Stimulated activated CD8-positive, alpha-beta memory T cell treated with anti-CD3 and anti-CD28 coated beads, Interleukin-4, amount 100 ng/mL, for 1 hour (primary cell): ENCODE data around the gene SMYD1.

Experiments
- DNase-seq, 2 donors: peaks; one replicate each; pipeline ENCODE4 v3.0.0-alpha.2; 2020; ENCODE audit warnings: low read depth in 2 of 2, low spot score in 1 of 2

SMYD1 gene

DNA sequence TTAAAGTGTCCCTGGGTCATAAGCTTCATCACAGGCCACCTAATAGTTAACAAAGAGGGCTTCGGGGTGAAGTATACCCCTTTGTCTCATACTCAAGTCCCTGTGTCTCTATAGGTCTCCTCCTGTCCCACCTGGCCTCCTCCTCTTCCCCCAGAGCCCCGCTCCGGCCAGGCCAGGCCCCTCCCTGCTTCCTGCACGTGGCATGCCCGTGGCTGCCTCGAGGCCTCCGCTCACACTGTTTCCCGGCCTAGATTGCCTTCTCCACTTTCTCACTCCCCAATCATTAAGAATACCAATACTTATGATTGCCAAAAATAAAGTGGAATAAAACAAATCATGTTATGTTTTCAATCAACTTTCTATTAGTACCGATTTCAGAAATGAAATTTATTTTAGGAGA, 18.8 kb downstream of the SMYD1 start:
- no peak for DNase-seq

DNA sequence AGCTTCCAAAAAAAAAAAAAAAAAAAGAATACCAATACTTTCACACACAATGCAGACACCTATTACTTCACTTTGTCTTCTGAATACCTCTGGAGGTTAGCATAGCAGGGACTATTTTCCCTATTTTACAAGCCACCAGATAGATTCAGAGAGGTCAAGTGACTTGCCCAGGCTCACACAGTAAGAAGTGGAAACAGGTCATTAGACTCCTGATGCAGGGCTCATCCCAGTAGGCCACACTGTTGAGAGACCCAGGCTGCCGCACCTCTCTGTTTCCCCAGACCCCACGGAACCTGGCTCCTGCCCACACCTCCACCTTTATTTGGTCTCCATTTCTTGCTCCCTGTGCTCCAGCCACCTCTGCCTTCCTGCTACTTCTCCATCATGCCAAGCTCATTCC, 19.4 kb downstream of the SMYD1 start:
- DNase-seq = no peak

DNA sequence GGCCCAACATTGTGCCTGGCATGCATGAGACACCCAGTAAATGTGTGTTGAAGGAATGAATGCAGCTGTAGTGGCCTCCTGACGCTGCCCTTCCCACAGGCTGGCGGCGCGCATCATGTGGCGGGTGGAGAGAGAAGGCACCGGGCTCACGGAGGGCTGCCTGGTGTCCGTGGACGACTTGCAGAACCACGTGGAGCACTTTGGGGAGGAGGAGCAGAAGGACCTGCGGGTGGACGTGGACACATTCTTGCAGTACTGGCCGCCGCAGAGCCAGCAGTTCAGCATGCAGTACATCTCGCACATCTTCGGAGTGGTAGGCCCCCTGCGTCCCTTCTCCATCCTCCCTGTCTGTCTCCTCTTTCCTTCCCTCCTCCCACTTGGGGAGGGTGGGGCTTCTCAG, 20.1 kb downstream of the SMYD1 start:
- no peak for DNase-seq

DNA sequence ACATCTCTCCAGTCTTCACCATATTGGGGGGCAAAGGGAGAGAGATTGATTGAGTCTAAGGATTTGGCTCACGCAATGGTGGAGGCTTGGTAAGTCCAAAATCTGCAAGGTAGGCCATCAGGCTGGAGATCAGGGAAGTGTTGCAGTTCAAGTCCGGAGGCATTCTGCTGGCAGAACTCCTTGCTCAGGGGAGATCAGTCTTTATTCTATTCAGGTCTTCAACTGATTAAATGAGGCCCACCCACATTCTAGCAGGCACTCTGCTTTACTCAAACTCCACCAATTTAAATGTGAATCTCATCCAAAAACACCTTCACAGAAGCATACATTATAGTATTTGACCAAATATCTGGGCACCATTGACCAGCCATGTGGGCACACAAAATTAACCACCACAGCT, 21.4 kb downstream of the SMYD1 start:
- DNase-seq = no peak

DNA sequence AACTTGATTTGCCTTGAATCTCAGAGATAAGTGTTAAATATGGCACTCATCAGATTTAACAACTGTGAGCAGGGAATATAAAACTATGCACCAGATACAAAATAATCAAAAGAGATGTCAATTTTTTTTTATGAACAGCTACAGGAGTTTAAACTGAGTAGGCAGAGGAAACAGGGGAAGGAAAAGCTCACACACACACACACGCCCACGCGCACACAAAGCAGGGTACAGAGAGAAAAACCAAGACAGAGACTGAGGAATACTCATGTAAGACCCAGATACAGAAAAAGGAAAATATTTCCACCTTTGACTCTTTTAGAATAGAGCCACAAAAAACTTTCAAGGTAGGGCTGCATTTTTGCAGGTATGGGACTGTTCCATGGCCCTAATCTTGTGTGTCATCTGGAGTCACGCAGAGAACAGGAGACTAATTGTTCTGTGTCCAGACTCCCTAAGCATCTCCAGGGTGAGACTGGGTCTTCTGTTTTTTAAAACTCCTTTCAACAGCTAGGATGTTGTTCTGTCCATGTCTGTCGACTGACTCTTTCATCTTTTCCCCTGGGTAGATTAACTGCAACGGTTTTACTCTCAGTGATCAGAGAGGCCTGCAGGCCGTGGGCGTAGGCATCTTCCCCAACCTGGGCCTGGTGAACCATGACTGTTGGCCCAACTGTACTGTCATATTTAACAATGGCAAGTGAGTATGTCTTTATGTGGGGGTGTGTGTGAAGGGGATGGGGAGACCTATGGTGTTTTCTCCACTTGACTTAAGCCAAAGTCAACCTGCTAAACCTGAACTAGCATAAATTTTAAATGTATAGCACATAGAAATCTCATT, 23.0 kb downstream of the SMYD1 start:
- DNase-seq = no peak

DNA sequence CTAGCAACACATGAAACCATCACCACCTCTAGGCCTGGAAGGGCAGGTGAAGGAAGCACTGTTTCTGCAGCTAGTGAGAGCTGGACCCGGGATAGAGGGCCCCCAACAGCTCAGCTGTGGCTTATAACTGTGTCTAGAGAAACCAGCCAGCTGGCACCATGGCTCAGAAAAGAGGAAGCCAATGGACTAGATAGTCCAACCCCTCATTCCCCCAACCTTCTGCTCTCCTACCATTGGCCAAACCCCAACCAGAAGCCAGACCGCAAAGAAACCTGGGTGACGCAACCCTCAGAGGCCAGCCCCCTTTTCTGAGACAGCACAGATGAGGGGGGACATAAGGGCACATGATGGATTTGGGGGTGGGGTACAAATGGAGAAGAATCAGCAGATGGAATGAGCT, 24.3 kb downstream of the SMYD1 start:
- DNase-seq = no peak

DNA sequence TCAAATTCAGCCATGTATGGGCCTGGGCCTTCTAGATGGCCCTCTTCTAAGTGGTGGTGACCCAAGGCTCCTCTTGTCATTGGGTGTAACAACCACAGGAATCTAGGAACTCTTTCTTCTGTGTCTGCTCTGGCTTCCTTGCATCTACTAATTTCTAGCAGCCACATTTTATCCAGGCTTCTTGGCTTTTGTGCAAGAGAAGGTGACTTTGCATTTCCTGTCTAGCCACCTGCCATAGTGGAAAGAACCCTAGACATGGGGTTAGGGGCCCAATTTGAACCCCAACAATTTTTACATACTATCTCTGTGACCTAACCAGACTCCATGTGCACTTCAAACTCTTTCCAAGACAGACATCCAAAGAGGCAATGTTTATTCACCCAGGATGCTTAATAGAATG, 25.1 kb downstream of the SMYD1 start:
- no peak for DNase-seq

DNA sequence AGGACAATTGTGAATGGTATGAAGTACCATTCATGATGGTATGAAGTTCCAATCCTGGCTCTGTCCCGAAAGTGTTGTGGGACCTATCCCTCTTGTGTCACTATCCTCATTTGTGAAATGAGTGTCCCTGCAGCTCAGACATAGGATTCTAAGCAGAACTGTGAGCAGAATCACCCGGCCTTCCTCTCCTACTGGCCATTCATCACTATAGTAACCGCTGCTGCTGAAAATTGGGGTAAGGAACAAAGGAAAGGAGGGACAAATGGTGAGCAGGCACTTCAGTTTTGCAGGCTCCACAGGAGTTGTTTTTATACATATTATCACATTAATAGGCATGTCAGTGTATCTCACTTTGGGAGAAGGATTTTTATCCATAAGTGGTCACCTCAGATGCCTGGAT, 27.4 kb downstream of the SMYD1 start:
- DNase-seq = no peak

DNA sequence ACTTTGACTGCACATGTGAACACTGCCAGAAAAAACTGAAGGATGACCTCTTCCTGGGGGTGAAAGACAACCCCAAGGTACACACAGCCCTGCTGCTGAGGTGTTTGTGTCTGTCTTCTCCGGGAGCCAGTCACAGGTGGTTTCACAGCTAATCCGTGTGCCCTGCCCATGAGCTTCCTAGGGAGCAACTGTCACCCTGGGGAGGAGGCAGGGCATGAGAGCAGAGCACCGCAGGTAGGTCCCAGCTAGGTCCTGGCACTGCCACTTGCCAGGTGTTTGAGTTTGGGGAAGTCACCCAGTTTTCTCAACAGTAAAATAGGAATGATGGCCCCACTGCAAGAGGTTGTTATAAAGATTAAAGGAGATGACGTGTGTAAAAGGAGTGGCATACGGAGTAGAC, 29.1 kb downstream of the SMYD1 start:
- DNase-seq = no peak

DNA sequence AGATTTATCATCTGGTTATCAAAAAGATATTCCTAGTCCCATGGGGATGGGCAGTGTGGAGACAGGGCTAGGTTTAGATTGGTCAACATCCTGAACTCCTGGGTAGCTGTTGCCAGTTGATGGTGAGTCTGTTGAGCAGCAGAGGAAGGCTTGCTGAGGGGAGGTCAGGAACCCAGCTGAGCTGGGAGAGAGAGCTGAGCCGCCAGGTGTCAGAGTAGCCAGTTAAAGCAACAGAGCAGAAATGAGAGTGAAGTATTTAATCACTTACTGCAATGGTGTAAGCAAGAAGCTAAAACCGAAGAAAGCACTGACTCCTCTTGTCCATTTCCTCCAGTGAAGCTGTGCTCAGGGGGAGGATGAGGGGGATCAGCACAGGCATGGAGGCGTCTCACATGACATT, 29.6 kb downstream of the SMYD1 start:
- DNase-seq = no peak

DNA sequence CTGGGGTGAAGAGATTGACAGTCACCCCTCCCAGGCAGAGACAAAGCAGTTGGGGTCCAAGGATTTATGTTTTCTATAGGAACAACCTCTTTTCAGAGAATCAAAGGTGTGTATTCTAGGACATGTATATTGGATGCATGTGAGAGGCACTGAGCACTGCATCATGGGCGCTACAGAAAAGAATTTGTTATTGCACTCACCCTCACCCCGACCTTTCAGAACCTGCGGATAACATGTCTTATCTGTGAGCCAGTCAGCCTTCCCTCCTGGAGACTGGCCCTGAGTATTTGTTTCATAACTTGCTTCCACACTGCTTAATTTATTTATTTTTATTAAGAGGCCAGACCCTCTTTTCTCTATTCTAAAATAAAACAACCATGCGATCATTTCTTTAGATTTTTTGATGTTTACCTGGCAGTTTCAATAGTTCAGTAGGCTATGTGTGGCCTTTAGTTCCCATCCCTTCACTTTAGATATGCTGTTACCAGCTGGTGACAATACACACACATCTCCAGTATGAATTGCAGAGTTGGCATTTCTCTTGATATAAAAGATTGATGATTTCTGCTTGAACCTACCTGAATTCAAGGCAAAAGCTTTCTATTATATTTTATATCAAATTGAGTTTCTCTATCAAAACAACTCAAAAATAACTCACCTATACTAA, 30.4 kb downstream of the SMYD1 start:
- no peak for DNase-seq

DNA sequence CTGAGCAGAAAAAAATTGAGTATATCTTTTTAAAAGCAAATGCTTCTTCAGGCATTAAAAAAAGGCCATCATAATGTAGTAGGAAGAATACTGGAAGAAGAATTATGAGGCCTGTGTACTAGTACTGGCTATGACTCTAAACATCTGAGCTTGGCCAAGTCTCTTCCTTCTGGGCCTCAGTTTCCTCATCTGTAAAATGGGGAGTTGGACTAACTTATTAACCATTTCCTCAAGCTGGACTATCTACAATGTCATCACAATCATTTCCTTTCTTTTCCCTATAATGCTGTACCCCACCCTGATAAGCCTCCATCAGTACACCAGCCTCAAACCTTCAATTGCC, 30.9 kb downstream of the SMYD1 start:
- no peak for DNase-seq

DNA sequence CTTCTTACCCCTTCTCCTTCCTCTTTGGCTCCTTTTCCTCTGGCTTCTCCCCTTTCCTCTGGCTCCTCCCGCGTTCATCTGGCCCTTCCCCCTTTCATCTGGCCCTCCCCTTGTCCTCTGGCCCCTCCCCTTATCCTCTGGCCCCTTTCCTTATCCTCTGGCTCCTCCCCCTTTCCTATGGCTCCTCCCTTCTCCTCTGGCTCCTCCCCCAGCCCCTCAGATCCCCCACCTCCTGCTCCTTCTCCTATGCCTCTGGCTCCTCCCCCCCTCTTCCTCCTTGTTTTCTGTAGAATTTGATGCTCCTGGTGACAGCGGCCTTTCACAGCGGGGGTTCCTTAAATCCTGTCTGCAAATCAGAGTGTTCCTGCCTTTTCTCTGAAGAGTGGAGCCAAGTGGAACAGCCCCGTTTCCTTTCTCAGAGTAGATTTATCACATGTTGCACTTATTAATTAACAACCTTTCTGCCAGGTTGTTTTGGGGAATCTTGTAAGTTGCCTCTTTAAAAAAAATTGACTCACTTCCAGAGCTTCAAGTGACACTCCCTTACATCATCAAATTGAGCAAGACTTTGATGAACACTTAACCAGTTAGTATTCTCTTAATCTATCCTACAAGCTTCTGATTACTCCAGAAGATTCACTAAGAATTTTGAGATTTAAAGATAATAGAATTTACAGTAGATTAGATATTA, 32.3 kb downstream of the SMYD1 start:
- no peak for DNase-seq

DNA sequence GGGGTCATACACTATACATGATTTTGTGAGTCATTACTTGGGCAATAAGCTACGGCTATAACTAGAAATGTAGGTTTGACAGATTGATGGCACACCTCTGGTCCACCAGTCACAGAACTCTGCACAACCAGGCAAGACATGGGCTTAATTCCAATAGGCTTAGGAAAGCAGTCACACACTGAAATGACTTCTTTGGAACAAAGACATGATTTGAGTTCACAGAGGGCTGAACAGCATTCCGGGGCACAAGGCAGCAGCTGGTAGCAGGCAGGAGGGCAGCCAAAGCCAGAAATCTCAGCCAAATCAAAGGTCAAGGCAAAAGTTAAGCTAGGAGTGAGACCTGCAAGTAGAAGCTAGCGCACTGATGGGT, 32.8 kb downstream of the SMYD1 start:
- no peak for DNase-seq

DNA sequence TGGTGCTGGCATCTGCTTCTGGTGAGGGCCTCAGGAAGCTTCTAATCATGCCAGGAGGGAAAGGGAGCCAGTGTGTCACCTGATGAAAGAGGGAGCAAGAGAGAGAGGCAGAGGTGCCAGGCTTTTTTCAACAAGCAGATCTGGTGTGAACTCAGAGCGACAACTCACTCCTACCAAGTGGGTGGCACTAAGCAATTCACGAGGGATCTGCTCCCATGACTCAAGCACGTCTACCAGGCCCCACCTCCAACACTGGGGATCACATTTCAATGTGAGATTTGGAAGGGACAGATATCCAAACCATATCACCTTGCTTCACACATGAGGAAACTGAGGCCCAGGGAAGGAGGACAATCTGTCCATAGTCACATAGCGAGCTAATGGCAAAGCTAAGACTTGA, 41.2 kb downstream of the SMYD1 start:
- DNase-seq = no peak

DNA sequence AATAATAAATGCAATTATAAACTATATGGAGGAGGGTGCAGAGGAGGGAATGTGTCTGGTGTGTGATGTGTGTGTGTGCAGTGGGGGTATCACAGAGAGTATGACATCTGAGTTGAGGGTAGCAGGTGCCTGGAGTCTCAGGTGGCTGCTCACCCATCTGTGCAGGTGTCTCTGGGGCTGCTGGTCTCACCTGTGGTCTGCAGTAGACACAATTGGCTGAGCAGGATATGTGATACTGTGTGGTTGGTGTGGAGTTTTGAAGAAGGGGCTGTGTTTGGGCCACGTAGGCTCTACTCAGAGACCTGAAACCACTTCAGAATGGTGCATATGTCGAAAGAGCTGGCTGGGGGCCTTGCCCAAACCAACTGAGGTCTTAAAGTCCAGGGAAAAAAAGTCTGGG, 43.2 kb downstream of the SMYD1 start:
- no peak for DNase-seq

DNA sequence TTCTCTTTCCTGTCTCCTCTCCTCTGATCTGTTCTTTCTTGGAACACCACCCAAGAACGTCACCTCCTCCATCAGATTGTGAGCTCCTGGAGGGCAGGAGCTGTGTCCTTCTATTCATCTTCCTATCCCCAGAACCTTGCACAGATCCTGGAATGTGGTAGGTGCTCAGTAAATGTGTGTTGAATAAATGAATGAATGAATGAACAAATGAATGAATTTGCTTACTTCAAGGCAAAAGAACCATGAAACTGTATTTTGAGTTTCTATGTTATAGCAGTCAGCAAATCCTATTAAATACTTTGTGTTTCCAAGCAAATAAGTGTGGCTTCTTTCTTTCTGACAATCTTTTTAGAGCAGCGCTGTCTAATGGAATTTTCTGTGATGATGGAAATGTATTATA, 45.4 kb downstream of the SMYD1 start:
- no peak for DNase-seq

DNA sequence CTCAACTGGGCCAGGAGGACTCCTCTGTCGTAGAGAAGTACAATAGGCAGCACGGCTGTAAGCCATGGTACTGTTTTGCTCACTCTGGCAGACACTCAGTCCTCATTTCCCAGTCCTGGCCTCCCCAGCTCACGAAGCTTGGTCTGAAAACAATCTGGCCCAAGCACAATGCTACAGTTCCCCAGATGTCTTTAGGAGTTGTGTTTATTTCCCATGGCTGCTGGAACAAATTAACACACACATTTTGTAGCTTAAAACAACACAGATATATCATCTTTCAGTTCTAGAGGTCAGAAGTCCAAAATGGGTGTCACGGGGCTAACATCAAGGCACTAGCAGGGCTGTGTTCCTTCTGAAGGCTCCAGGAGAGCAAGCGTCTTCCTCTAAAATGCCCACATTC, 47.3 kb downstream of the SMYD1 start:
- no peak for DNase-seq

DNA sequence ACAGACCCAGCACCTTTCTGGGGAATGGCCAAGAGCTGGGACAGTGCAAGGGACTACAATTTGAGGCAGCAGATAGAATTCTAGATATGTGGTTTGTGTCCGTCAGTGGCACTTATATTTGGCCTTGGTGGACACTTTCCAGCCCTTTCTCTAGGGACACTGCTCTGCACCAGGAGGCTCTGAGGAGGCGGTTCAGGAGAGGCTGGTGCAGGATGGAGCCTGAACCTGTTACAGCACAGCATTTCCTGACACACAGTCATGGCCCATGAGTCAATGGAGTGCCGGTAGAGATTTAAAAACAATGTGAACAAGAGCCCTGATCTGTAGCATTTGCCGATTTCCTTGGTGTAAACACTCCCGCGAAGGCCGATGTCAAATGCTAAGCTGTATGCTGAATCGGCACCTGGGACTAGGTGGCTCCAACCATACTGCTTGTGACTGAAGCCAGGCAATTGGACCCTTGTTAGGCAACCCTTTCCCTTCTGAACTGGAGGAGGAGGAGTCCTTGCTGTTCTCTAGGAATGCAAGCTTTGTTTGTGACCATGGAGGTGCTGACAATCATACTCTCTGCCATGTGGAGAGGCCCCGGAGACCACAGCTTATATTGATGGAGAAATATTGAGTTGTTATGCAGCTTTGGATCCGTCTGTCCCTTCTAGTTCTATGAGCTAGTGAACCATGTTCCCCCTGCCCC, 48.3 kb downstream of the SMYD1 start:
- DNase-seq = no peak

DNA sequence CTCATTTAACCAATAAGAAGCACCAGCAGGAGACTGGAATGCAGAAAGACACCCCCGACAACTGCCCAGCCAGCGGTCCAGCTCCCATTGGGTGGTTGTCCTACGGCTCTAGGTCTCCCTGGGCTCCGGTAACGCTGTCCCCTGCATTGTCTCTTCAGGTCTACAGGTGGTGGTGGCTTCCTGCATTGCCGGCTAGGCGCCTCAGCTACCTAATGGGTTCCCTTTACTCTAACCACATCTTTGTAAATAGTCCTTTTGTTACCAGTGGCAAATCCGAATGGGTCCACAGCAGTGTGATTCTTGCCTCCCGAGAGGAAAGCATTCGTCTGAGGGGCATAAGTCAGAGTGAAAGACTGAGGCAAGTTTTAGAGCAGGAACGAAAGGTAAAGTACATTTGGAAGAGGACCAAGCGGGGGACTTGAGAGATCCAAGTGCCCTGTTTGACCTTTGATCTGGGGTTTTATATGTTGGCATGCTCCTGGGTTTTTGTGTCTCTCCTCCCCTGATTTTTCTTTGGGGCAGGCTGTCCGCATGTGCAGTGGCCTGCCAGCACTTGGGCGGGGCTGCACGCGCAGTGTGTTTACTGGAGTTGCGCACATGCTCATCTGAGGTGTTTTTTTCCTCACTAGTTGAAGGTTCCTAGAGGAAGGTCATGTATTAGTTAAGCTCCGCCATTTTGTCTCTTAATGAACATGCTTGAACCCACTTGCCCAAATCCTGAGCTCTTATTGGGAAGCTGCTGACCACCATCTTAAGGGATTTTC, 49.2 kb downstream of the SMYD1 start:
- DNase-seq = no peak

DNA sequence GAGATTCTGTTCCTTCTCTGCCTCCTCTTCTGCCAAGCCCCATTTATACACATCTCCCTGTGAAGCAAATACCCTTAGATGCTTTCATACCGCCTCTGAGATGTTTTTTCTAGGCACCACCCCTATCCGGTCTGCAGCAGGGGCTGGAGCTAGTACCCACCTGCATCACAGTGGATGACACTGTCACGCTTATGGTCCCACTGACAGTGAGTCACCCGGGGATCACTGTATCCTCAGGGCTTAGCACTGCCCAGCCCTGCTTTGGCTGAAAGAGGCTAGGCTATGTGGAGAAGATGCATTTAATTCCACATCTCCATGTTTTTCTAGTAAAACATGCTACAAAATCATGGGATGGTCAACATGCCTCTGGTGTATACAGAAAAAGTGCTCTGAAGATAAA, 50.3 kb downstream of the SMYD1 start:
- no peak for DNase-seq
